Left ventricle myocardium inferior (tissue), 1 donor: ENCODE measurements around the gene ROBO2. TPM values are rescaled to one million over a fixed set of nuclear protein-coding genes. Genes with fewer than 3 reads are reported as not detected.

ENCODE experiments used
- DNase-seq: peaks from one replicate; pipeline ENCODE4 v3.0.0-alpha.2; 2020
- H3K27ac ChIP-seq: fragments of 200-600 bp; replicated peaks from 2 replicates; pipeline ENCODE4 v1.8.0; 2021
- H3K27me3 ChIP-seq: fragments of 200-600 bp; 2 replicates; pipeline ENCODE4 v1.8.0; 2021; ENCODE audit warnings: low read depth
- H3K36me3 ChIP-seq: fragments of 200-600 bp; 2 replicates; pipeline ENCODE4 v1.8.0; 2021
- H3K4me1 ChIP-seq: fragments of 200-600 bp; 2 replicates; pipeline ENCODE4 v1.8.0; 2021
- H3K4me3 ChIP-seq: fragments of 200-600 bp; 2 replicates; pipeline ENCODE4 v1.8.0; 2021; ENCODE audit warnings: mild to moderate bottlenecking, moderate library complexity
- H3K9me3 ChIP-seq: fragments of 200-600 bp; replicated peaks from 2 replicates; pipeline ENCODE4 v1.8.0; 2021
- CTCF ChIP-seq: fragments of 200-600 bp; IDR thresholded peaks from 2 replicates; pipeline ENCODE4 v1.8.0; 2021; ENCODE audit warnings: antibody characterized with exemption, mild to moderate bottlenecking, borderline replicate concordance
- intact Hi-C: fragments of 100-400 bp; cut with micrococcal nuclease; formaldehyde crosslinking; loops from one replicate; pipeline ENCODE4 v1.11.0; 2022
- total RNA-seq: library from RNA; stranded (reverse); fragmentation: NEBNext Ultra II Directional; extraction: Animal tissue kit (Norgen Biotek cat#: 25700); gene quantifications from one replicate; pipeline ENCODE4 v1.2.1, GENCODE V29; 2021
- donor health status: DM: no; HTN: yes; CAD: no; lungs with severe emphysema.

Gene ROBO2
- total RNA-seq, 1 donor from 2014 or later, result 0.19 TPM

- intact Hi-C loops, result no loop called here
- DNase-seq, result no peak
- H3K9me3 ChIP-seq, result no peaks in the 10 kb centered on the region
- H3K4me1 ChIP-seq, result no peaks in the 10 kb centered on the region
- H3K4me3 ChIP-seq, result no peak overlapping the region
- H3K27me3 ChIP-seq, result no peaks in the 10 kb centered on the region
- no peak for TF ChIP-seq CTCF
- no peak overlapping the region for H3K27ac ChIP-seq
- H3K36me3 ChIP-seq, result no peaks in the 10 kb centered on the region
Observed at GRCh38 chr3:77577264-77577663, 537.4 kb downstream of the ROBO2 start.

GRCh38 chr3:77586216-77586615 lies 546.3 kb downstream of the ROBO2 start:
- Histone ChIP-seq H3K4me3 (no peak overlapping the region), H3K9me3 (peaks cover 5% of the 10 kb centered on the region), H3K4me1 (no peaks in the 10 kb centered on the region), H3K27me3 (no peaks in the 10 kb centered on the region), H3K36me3 (no peaks in the 10 kb centered on the region), H3K27ac (no peak overlapping the region)
- intact Hi-C loops, result no loop called here
- DNase-seq, result no peak
- TF ChIP-seq CTCF, result no peak

GRCh38 chr3:77588863-77589262 lies 549.0 kb downstream of the ROBO2 start:
- no peaks in the 10 kb centered on the region for H3K27me3 ChIP-seq
- TF ChIP-seq CTCF, result no peak
- H3K9me3 ChIP-seq, result peaks cover 5% of the 10 kb centered on the region
- H3K4me3 ChIP-seq, result no peak overlapping the region
- H3K27ac ChIP-seq, result no peak overlapping the region
- DNase-seq, result no peak
- intact Hi-C loops, result no loop called here
- H3K36me3 ChIP-seq, result no peaks in the 10 kb centered on the region
- H3K4me1 ChIP-seq, result no peaks in the 10 kb centered on the region

GRCh38 chr3:77590191-77590590 lies 550.3 kb downstream of the ROBO2 start:
- intact Hi-C loops, result no loop called here
- Histone ChIP-seq H3K4me1 (no peaks in the 10 kb centered on the region), H3K4me3 (no peak overlapping the region), H3K9me3 (peaks cover 5% of the 10 kb centered on the region), H3K27ac (no peak overlapping the region), H3K27me3 (no peaks in the 10 kb centered on the region), H3K36me3 (no peaks in the 10 kb centered on the region)
- DNase-seq, result no peak
- TF ChIP-seq CTCF, result no peak

GRCh38 chr3:77595371-77595870 lies 555.5 kb downstream of the ROBO2 start:
- Histone ChIP-seq H3K4me3 (no peak overlapping the region), H3K9me3 (peaks cover 5% of the 10 kb centered on the region), H3K27me3 (no peaks in the 10 kb centered on the region), H3K27ac (no peak overlapping the region), H3K4me1 (no peaks in the 10 kb centered on the region), H3K36me3 (no peaks in the 10 kb centered on the region)
- intact Hi-C loops, result no loop called here
- DNase-seq, result no peak
- TF ChIP-seq CTCF, result no peak

- no peaks in the 10 kb centered on the region for H3K27me3 ChIP-seq
- H3K27ac ChIP-seq, result no peak overlapping the region
Observed at GRCh38 chr3:77599948-77600347, 560.0 kb downstream of the ROBO2 start.

More at GRCh38 chr3:77599948-77600347, 560.0 kb downstream of the ROBO2 start:
- Histone ChIP-seq H3K4me3 (no peak overlapping the region), H3K9me3 (peaks cover 5% of the 10 kb centered on the region), H3K36me3 (no peaks in the 10 kb centered on the region), H3K4me1 (no peaks in the 10 kb centered on the region)
- intact Hi-C loops, result no loop called here
- no peak for TF ChIP-seq CTCF
- no peak for DNase-seq
